Progenitor cell of endocrine pancreas (in vitro differentiated cells): ENCODE measurements around the gene IGSF9B. TPM values are rescaled to one million over a fixed set of nuclear protein-coding genes. Genes with fewer than 3 reads are reported as not detected.

Experiments
- DNase-seq: peaks from one replicate; pipeline ENCODE4 v3.0.0; 2021; ENCODE audit warnings: low spot score; ENCODE audit not compliant: unreplicated experiment
- H3K27ac Mint-ChIP-seq: 2 replicates; pipeline ENCODE4 v1.8.0; 2021; ENCODE audit warnings: mild to moderate bottlenecking, moderate library complexity, mixed read lengths
- H3K27me3 Mint-ChIP-seq: 2 replicates; pipeline ENCODE4 v1.8.0; 2021; ENCODE audit warnings: mixed read lengths
- H3K36me3 Mint-ChIP-seq: 2 replicates; pipeline ENCODE4 v1.8.0; 2022; ENCODE audit warnings: mixed read lengths; ENCODE audit not compliant: insufficient read depth
- H3K4me1 Mint-ChIP-seq: 2 replicates; pipeline ENCODE4 v1.8.0; 2021; ENCODE audit warnings: low read depth, mixed read lengths
- H3K4me3 Mint-ChIP-seq: 2 replicates; pipeline ENCODE4 v1.8.0; 2021; ENCODE audit warnings: low read depth, mild to moderate bottlenecking, moderate library complexity, mixed read lengths
- H3K9me3 Mint-ChIP-seq: 2 replicates; pipeline ENCODE4 v1.8.0; 2021; ENCODE audit warnings: low read depth, mixed read lengths
- total RNA-seq: library from RNA; stranded (reverse); gene quantifications from 2 replicates; pipeline ENCODE4 v1.2.1, GENCODE V29; 2021
- TF ChIP-seq, protein P1 (sequence below): fragments of 200-600 bp; sonication (generic); IDR thresholded peaks from one replicate; pipeline ENCODE4 v1.5.0; 2021; ENCODE audit warnings: antibody characterized with exemption, mild to moderate bottlenecking; ENCODE audit not compliant: unreplicated experiment

Gene IGSF9B
- total RNA-seq, 1 donor from 2014 or later: 7.8 TPM

DNA sequence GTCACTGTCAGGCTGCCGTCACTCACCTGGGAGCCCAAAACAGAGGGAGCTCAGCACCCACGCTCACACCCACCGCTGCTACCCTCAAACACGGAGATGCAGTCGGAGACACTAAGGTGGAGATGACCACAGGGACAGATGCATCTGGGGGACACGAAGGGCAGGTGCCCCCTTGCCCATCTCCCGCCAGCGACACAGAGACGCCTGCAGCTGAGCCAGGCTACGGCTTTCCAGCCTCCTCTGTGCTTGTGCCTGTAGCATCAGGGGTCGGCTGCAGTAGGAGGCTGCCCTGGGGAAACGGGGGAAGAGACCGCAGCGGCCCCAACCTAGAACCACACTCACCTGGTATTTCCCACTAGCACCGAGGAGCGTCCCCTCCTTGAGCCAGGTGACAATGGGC, 19.3 kb downstream of the IGSF9B start:
- TF ChIP-seq, protein P1, sequence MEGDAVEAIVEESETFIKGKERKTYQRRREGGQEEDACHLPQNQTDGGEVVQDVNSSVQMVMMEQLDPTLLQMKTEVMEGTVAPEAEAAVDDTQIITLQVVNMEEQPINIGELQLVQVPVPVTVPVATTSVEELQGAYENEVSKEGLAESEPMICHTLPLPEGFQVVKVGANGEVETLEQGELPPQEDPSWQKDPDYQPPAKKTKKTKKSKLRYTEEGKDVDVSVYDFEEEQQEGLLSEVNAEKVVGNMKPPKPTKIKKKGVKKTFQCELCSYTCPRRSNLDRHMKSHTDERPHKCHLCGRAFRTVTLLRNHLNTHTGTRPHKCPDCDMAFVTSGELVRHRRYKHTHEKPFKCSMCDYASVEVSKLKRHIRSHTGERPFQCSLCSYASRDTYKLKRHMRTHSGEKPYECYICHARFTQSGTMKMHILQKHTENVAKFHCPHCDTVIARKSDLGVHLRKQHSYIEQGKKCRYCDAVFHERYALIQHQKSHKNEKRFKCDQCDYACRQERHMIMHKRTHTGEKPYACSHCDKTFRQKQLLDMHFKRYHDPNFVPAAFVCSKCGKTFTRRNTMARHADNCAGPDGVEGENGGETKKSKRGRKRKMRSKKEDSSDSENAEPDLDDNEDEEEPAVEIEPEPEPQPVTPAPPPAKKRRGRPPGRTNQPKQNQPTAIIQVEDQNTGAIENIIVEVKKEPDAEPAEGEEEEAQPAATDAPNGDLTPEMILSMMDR: no peak
- Mint-ChIP-seq H3K27me3 (no peaks in the 10 kb centered on the region), H3K27ac (no peak overlapping the region), H3K9me3 (peaks cover 6% of the 10 kb centered on the region), H3K4me1 (peaks cover 2% of the 10 kb centered on the region), H3K4me3 (no peak overlapping the region), H3K36me3 (peaks cover 5% of the 10 kb centered on the region)
- no peak for DNase-seq

- Mint-ChIP-seq H3K36me3 (peaks cover 5% of the 10 kb centered on the region), H3K27ac (peak overlapping the region; percentile 10), H3K4me1 (peaks cover 2% of the 10 kb centered on the region), H3K9me3 (peaks cover 6% of the 10 kb centered on the region), H3K4me3 (no peak overlapping the region), H3K27me3 (no peaks in the 10 kb centered on the region)
- DNase-seq: no peak
- TF ChIP-seq, protein P1: no peak
Observed at GRCh38 chr11:133937015-133937414, 19.8 kb downstream of the IGSF9B start.

- Mint-ChIP-seq H3K36me3 (peaks cover 5% of the 10 kb centered on the region), H3K4me3 (no peak overlapping the region)
- DNase-seq: no peak
Observed at GRCh38 chr11:133936592-133936991, 20.2 kb downstream of the IGSF9B start.

GRCh38 chr11:133936136-133936535, 20.6 kb downstream of the IGSF9B start:
- H3K27ac Mint-ChIP-seq: no peak overlapping the region
- H3K4me1 Mint-ChIP-seq: peaks cover 2% of the 10 kb centered on the region
- H3K36me3 Mint-ChIP-seq: peaks cover 5% of the 10 kb centered on the region
- H3K27me3 Mint-ChIP-seq: no peaks in the 10 kb centered on the region
- peaks cover 6% of the 10 kb centered on the region for H3K9me3 Mint-ChIP-seq
- TF ChIP-seq, protein P1: no peak
- H3K4me3 Mint-ChIP-seq: no peak overlapping the region
- no peak for DNase-seq

More at GRCh38 chr11:133936592-133936991, 20.2 kb downstream of the IGSF9B start:
- no peaks in the 10 kb centered on the region for H3K27me3 Mint-ChIP-seq
- peak overlapping the region; percentile 10 for H3K27ac Mint-ChIP-seq
- peaks cover 2% of the 10 kb centered on the region for H3K4me1 Mint-ChIP-seq
- TF ChIP-seq, protein P1: no peak
- H3K9me3 Mint-ChIP-seq: peaks cover 6% of the 10 kb centered on the region

DNA sequence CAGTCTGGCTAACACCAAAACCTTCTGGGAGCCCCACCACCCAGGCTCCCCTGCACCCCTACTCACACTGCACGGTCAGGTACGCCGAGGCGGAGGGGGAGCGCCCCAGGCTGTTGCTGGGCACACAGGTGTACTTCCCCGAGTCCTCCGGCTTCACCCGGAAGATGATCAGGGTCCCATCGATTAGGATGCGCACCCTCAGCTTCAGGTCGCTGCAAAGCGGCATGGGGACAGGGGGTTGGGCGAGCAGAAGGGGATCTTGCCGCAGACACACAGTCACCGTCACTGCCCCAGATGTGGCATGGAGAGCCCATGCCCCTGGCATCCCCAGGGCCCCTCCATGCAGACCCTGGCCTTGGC, 21.2 kb downstream of the IGSF9B start:
- TF ChIP-seq, protein P1: no peak
- peaks cover 5% of the 10 kb centered on the region for H3K9me3 Mint-ChIP-seq
- peaks cover 4% of the 10 kb centered on the region for H3K36me3 Mint-ChIP-seq
- no peak overlapping the region for H3K4me3 Mint-ChIP-seq
- no peaks in the 10 kb centered on the region for H3K27me3 Mint-ChIP-seq
- peaks cover 2% of the 10 kb centered on the region for H3K4me1 Mint-ChIP-seq
- no peak for DNase-seq
- no peak overlapping the region for H3K27ac Mint-ChIP-seq
